ENCODE results near the gene MRTFA.

MRTFA gene

DNA sequence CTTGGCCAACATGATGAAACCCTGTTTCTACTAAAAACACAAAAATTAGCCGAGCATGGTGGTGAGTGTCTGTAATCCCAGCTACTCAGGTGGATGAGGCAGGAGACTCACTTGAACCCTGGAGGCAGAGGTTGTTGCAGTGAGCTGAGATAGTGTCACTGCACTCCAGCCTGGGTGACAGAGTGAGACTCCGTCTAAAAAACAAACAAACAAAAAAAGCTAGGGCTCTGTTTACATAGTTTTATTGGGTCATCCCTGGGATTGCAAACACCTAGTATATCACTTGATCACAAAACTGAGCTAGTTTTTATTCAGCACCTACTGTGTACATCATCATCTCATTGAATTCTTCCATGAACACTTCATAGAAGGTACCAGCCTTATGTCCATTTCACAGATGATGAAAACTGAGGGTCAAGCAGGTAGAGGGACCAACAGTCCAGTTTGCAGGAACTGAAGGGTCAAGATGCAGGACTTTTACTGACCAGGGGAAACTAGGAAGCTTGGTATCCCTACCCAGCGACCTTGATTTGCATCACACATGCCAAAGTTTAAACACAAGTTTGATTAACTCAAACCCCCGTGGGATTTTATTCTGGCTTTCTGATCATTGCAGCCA, 9.2 kb upstream of the MRTFA start:
- no peak overlapping the region for H3K27ac ChIP-seq
- no peak for TF ChIP-seq CTCF (conservative IDR thresholded peaks at IDR 0.05)
- TF ChIP-seq ZFX (IDR thresholded peaks at IDR 0.05): no peak

GRCh38 chr22:40642316-40642715, 5.8 kb upstream of the MRTFA start:
- TF ChIP-seq ZFX (IDR thresholded peaks at IDR 0.05) (no peak), CTCF (conservative IDR thresholded peaks at IDR 0.05) (no peak)
- no peak overlapping the region for H3K27ac ChIP-seq

- TF ChIP-seq ZFX (IDR thresholded peaks at IDR 0.05) (no peak), CTCF (conservative IDR thresholded peaks at IDR 0.05) (no peak)
Measured at GRCh38 chr22:40641269-40641668, 4.8 kb upstream of the MRTFA start.

DNA sequence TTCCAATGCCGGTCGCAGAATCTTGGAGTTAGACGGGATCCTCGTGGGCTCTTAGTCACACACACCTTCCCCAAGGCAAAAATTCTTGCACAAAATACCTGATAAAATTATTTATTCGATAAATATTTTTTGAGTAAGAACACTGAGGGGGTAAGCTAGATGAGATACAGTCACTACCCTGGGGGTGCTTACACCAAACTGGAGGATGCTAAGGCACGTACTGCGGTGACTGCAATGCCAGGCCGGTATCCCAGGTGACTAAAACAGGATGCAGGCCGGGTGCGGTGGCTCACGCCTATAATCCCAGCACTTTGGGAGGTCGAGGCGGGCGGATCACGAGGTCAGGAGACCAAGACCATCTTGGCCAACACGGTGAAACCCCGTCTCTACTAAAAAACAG, 1.7 kb upstream of the MRTFA start:
- TF ChIP-seq ZFX (IDR thresholded peaks at IDR 0.05): no peak
- no peak for TF ChIP-seq CTCF (conservative IDR thresholded peaks at IDR 0.05)
- no peak overlapping the region for H3K27ac ChIP-seq

More at GRCh38 chr22:40641269-40641668, 4.8 kb upstream of the MRTFA start:
- no peak overlapping the region for H3K27ac ChIP-seq

DNA sequence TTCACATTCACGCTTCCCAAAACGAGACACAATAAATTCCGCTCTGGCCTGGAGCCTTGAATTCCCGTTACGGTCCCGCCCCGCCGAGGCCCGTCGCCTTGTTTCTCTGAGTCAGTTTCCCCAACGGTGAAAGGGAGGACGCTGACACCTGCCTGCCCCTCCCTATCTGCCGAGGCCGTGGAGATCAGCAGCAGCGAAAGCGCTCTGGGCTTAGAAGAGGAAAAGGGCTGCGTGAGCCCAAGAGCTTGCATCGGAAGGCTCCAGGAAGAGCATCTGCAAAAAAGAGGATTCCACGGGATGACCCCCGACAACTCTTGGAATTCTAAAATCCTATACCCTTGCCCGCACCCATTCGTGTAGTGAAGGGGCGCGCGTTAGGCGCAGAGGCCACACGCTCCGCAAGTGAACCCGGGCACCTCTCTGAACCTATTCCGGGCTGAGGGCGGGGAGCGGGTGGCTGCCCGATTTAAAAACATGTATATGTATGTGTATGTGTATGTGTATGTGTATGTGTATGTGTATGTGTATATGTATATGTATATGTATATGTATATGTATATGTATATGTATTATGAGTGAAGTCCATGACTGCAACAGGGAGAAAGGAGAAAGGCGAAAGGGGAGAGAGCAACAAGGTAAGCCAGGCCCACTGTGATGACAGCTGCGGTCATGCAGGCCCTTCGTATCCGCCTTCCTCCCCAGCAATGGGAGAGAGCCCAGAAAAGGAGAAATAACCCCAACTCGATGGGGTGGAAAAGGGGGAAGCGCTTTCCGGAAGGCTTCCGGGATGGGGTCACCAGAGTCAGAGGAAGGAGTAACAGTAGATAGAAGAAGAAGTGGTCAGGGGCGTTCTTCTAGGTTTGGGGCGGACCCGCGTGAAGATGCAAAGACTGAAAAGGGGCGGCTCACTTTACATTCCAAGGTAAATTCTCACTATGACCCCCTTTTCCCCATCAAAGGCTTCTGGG, 948 bp upstream of the MRTFA start:
- H3K27ac ChIP-seq: peak overlapping the region; percentile 72
- no peak for TF ChIP-seq ZFX (IDR thresholded peaks at IDR 0.05)
- no peak for TF ChIP-seq CTCF (conservative IDR thresholded peaks at IDR 0.05)

GRCh38 chr22:40635940-40636379, 559 bp downstream of the MRTFA start:
- no peak for TF ChIP-seq ZFX (IDR thresholded peaks at IDR 0.05)
- no peak for TF ChIP-seq CTCF (conservative IDR thresholded peaks at IDR 0.05)
- peak overlapping the region; percentile 72 for H3K27ac ChIP-seq
